ENCODE measurements around the gene KY.

DNA sequence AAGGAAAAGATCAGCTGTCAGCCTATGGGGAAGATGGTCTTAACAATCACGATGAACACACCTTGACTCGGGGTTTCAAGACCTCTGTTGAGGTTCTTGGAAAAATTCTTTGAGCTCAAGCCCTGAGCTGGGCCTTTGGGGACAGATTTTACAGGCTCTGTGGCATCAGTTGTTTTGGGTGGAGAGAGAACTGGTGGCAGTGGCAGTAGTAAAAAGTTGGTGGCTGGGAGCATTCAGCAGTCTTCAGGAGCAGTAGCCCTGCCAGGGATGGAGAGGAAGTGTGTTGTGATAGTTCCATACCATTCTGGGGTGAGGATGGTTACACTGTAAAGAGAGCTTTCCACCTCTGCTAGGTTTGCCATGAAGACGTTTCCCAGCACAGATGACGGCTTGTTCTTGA, 4.9 kb upstream of the KY start:
- no peak for TF ChIP-seq POLR2AphosphoS5 (IDR thresholded peaks at IDR 0.05; ENCODE audit: low read depth, low read length)
- TF ChIP-seq, protein P1, sequence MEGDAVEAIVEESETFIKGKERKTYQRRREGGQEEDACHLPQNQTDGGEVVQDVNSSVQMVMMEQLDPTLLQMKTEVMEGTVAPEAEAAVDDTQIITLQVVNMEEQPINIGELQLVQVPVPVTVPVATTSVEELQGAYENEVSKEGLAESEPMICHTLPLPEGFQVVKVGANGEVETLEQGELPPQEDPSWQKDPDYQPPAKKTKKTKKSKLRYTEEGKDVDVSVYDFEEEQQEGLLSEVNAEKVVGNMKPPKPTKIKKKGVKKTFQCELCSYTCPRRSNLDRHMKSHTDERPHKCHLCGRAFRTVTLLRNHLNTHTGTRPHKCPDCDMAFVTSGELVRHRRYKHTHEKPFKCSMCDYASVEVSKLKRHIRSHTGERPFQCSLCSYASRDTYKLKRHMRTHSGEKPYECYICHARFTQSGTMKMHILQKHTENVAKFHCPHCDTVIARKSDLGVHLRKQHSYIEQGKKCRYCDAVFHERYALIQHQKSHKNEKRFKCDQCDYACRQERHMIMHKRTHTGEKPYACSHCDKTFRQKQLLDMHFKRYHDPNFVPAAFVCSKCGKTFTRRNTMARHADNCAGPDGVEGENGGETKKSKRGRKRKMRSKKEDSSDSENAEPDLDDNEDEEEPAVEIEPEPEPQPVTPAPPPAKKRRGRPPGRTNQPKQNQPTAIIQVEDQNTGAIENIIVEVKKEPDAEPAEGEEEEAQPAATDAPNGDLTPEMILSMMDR (IDR thresholded peaks at IDR 0.05) = no peak
- TF ChIP-seq TCF7L2 (IDR thresholded peaks at IDR 0.05; ENCODE audit: low read depth, low read length) = no peak

Data from Panc1 (cell line).